ENCODE data around the gene SKAP1.

SKAP1 gene

DNA sequence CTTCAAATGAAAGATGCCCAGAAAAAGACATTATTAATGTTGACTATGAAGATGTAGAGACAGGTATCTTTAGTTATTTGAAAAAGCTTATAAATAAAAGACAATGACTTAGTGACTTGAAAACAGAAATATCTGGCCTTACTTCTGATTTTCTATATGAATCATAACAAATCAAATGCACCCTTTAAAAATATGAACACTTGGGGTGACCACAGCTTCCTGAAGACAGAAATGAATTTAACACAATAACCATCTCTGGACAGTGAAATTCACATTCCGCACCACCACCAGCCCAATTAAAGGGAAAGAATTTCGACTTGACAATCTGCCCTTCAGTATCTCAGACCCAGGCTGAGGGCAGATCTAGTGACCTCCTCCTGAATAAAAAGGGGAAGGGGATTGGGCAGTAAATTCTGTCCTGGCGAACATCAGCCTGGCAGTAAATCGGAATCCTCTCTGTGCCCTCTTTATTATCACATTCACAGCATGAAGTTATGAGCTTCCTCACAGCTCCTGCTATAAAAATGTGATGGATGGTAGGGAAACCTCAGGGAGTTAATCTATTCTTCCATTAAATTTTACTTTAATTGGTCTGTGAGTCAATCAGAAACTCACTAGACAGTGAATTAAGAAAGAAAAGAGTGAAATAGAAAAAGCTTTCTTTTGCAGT lies 190.9 kb downstream of the SKAP1 start (continued):
- TF ChIP-seq, protein P1, sequence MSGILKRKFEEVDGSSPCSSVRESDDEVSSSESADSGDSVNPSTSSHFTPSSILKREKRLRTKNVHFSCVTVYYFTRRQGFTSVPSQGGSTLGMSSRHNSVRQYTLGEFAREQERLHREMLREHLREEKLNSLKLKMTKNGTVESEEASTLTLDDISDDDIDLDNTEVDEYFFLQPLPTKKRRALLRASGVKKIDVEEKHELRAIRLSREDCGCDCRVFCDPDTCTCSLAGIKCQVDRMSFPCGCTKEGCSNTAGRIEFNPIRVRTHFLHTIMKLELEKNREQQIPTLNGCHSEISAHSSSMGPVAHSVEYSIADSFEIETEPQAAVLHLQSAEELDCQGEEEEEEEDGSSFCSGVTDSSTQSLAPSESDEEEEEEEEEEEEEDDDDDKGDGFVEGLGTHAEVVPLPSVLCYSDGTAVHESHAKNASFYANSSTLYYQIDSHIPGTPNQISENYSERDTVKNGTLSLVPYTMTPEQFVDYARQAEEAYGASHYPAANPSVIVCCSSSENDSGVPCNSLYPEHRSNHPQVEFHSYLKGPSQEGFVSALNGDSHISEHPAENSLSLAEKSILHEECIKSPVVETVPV (CRISPR knock-in tag; IDR thresholded peaks at IDR 0.05) = no peak
- TF ChIP-seq SNAI2 (CRISPR knock-in tag; IDR thresholded peaks at IDR 0.05) = no peak
- no peak for TF ChIP-seq ZC3H10 (CRISPR knock-in tag; IDR thresholded peaks at IDR 0.05)

DNA sequence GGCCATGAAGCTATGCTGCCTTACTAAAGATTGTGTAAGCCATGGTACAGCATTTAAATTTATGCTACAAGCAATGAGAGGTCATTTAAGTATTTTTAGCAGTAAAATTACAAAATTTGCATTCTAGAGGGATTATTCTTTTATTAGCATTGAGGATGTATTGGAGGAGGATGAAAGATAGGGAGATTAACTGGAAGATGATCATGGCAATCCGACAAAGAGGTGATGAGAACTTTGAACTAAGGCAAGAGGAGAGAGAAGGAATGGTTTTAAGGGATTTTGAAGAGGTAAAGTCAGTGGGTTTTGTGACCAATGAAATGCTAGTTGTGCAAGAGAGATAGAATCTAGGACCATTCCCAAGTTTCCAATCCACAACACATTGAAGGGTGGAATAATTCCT lies 192.6 kb downstream of the SKAP1 start:
- TF ChIP-seq, protein P2, sequence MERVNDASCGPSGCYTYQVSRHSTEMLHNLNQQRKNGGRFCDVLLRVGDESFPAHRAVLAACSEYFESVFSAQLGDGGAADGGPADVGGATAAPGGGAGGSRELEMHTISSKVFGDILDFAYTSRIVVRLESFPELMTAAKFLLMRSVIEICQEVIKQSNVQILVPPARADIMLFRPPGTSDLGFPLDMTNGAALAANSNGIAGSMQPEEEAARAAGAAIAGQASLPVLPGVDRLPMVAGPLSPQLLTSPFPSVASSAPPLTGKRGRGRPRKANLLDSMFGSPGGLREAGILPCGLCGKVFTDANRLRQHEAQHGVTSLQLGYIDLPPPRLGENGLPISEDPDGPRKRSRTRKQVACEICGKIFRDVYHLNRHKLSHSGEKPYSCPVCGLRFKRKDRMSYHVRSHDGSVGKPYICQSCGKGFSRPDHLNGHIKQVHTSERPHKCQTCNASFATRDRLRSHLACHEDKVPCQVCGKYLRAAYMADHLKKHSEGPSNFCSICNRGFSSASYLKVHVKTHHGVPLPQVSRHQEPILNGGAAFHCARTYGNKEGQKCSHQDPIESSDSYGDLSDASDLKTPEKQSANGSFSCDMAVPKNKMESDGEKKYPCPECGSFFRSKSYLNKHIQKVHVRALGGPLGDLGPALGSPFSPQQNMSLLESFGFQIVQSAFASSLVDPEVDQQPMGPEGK (CRISPR knock-in tag; IDR thresholded peaks at IDR 0.05; ENCODE audit: borderline replicate concordance) = no peak
- TF ChIP-seq ZFP30 (CRISPR knock-in tag; IDR thresholded peaks at IDR 0.05) (no peak), SNAI2 (CRISPR knock-in tag; IDR thresholded peaks at IDR 0.05) (no peak), ZNF8 (CRISPR knock-in tag; IDR thresholded peaks at IDR 0.05) (no peak)
- no peak for ATAC-seq

DNA sequence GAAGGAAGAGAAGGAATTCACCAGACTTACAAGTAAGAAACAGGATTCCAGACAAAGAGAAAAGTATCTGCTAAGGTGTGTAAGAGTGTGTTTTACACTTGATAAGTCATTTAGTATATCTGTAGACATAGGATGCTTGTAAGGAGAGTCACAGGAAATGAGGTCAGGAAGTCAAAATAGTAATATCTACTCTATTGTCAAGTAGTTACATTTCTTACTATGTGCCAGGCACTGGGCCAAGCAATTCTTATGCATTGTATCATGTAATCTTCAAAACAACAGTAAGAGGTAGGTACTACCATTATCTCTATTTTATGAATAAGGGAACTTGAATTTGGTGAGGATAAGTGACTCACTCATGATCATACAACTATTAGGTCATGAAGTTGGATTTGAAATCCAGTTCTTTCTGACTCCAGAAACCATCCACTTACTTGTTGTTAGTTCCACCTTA lies 193.3 kb downstream of the SKAP1 start:
- no peak for ATAC-seq
- TF ChIP-seq, protein P3, sequence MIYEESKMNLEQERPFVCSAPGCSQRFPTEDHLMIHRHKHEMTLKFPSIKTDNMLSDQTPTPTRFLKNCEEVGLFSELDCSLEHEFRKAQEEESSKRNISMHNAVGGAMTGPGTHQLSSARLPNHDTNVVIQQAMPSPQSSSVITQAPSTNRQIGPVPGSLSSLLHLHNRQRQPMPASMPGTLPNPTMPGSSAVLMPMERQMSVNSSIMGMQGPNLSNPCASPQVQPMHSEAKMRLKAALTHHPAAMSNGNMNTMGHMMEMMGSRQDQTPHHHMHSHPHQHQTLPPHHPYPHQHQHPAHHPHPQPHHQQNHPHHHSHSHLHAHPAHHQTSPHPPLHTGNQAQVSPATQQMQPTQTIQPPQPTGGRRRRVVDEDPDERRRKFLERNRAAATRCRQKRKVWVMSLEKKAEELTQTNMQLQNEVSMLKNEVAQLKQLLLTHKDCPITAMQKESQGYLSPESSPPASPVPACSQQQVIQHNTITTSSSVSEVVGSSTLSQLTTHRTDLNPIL (CRISPR knock-in tag; IDR thresholded peaks at IDR 0.05; ENCODE audit: low read depth) = no peak
- TF ChIP-seq ZNF8 (CRISPR knock-in tag; IDR thresholded peaks at IDR 0.05) (no peak), GLIS3 (CRISPR knock-in tag; IDR thresholded peaks at IDR 0.05) (no peak), OSR1 (CRISPR knock-in tag; IDR thresholded peaks at IDR 0.05) (no peak), PPARA (CRISPR knock-in tag; IDR thresholded peaks at IDR 0.05; ENCODE audit: borderline replicate concordance) (no peak), ISL1 (CRISPR knock-in tag; IDR thresholded peaks at IDR 0.05) (no peak), ZNF565 (CRISPR knock-in tag; conservative IDR thresholded peaks at IDR 0.05; ENCODE audit: low read depth) (no peak), BACH2 (CRISPR knock-in tag; IDR thresholded peaks at IDR 0.05; ENCODE audit: borderline replicate concordance) (no peak), TOX (CRISPR knock-in tag; IDR thresholded peaks at IDR 0.05; ENCODE audit: borderline replicate concordance) (no peak), RARB (CRISPR knock-in tag; IDR thresholded peaks at IDR 0.05) (no peak), ZC3H10 (CRISPR knock-in tag; IDR thresholded peaks at IDR 0.05) (no peak), ZNF70 (CRISPR knock-in tag; IDR thresholded peaks at IDR 0.05) (no peak)
- TF ChIP-seq, protein P4, sequence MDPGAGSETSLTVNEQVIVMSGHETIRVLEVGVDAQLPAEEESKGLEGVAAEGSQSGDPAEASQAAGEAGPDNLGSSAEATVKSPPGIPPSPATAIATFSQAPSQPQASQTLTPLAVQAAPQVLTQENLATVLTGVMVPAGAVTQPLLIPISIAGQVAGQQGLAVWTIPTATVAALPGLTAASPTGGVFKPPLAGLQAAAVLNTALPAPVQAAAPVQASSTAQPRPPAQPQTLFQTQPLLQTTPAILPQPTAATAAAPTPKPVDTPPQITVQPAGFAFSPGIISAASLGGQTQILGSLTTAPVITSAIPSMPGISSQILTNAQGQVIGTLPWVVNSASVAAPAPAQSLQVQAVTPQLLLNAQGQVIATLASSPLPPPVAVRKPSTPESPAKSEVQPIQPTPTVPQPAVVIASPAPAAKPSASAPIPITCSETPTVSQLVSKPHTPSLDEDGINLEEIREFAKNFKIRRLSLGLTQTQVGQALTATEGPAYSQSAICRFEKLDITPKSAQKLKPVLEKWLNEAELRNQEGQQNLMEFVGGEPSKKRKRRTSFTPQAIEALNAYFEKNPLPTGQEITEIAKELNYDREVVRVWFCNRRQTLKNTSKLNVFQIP (CRISPR knock-in tag; IDR thresholded peaks at IDR 0.05; ENCODE audit: borderline replicate concordance, low read depth) = no peak
- TF ChIP-seq, protein P2 (CRISPR knock-in tag; IDR thresholded peaks at IDR 0.05; ENCODE audit: borderline replicate concordance) = no peak
- TF ChIP-seq, protein P5, sequence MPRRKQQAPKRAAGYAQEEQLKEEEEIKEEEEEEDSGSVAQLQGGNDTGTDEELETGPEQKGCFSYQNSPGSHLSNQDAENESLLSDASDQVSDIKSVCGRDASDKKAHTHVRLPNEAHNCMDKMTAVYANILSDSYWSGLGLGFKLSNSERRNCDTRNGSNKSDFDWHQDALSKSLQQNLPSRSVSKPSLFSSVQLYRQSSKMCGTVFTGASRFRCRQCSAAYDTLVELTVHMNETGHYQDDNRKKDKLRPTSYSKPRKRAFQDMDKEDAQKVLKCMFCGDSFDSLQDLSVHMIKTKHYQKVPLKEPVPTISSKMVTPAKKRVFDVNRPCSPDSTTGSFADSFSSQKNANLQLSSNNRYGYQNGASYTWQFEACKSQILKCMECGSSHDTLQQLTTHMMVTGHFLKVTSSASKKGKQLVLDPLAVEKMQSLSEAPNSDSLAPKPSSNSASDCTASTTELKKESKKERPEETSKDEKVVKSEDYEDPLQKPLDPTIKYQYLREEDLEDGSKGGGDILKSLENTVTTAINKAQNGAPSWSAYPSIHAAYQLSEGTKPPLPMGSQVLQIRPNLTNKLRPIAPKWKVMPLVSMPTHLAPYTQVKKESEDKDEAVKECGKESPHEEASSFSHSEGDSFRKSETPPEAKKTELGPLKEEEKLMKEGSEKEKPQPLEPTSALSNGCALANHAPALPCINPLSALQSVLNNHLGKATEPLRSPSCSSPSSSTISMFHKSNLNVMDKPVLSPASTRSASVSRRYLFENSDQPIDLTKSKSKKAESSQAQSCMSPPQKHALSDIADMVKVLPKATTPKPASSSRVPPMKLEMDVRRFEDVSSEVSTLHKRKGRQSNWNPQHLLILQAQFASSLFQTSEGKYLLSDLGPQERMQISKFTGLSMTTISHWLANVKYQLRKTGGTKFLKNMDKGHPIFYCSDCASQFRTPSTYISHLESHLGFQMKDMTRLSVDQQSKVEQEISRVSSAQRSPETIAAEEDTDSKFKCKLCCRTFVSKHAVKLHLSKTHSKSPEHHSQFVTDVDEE (CRISPR knock-in tag; IDR thresholded peaks at IDR 0.05) = no peak

Measured in SK-N-SH treated with all-trans-retinoic acid at 6 μM for 48 hours (cell line).